Activated CD8-positive, alpha-beta T cell treated with anti-CD3 and anti-CD28 coated beads for 36 hours (primary cell): Measurements from ENCODE around the gene CACNA1C. TPM values are rescaled to one million over a fixed set of nuclear protein-coding genes. Genes with fewer than 3 reads are reported as not detected.

Experiments used
- ATAC-seq: fragments of 200-7000 bp; cut with Tn5 transposase; one replicate; pipeline ENCODE4 v1.10.0; 2021; ENCODE audit warnings: mild to moderate bottlenecking, moderate library complexity
- CTCF ChIA-PET: fragments of 350-600 bp; sonication (Branson Sonifier 250); formaldehyde crosslinking; loops from one replicate; lab custom pipeline; 2021; ENCODE audit warnings: antibody characterized with exemption; lab: Charles Lee
- POLR2A ChIA-PET: fragments of 350-600 bp; sonication (Branson Sonifier 250); formaldehyde crosslinking; loops from one replicate; lab custom pipeline; 2021; ENCODE audit warnings: antibody characterized with exemption; lab: Charles Lee
- DNase-seq: peaks from one replicate; pipeline ENCODE4 v3.0.0-alpha.2; 2020
- H3K27ac Mint-ChIP-seq: one replicate; pipeline ENCODE4 v1.8.0; 2021; ENCODE audit warnings: mild to moderate bottlenecking, mixed read lengths
- H3K27me3 Mint-ChIP-seq: one replicate; pipeline ENCODE4 v1.8.0; 2021; ENCODE audit warnings: mixed read lengths
- H3K36me3 Mint-ChIP-seq: one replicate; pipeline ENCODE4 v1.8.0; 2021; ENCODE audit warnings: low read depth, mixed read lengths
- H3K4me1 Mint-ChIP-seq: one replicate; pipeline ENCODE4 v1.8.0; 2021; ENCODE audit warnings: low read depth, mixed read lengths
- H3K4me3 Mint-ChIP-seq: one replicate; pipeline ENCODE4 v1.8.0; 2021; ENCODE audit warnings: mild to moderate bottlenecking, moderate library complexity, mixed read lengths
- H3K9me3 Mint-ChIP-seq: one replicate; pipeline ENCODE4 v1.8.0; 2021; ENCODE audit warnings: mixed read lengths
- CTCF ChIP-seq: fragments of 200-600 bp; IDR thresholded peaks from one replicate; pipeline ENCODE4 v1.8.0; 2022; ENCODE audit warnings: antibody characterized with exemption, mild to moderate bottlenecking
- intact Hi-C: fragments of 100-400 bp; cut with micrococcal nuclease; formaldehyde crosslinking; loops from one replicate; pipeline ENCODE4 v1.10.0; 2022
- total RNA-seq, 2 experiments: library from RNA; stranded (reverse); gene quantifications; one replicate each; pipeline ENCODE4 v1.2.3, GENCODE V29; 2021

The CACNA1C gene
- total RNA-seq, 2 experiments from 2014 or later = 0.02 to 0.05 TPM

- Mint-ChIP-seq H3K27me3 (no peaks in the 10 kb centered on the region), H3K4me3 (no peak overlapping the region), H3K4me1 (no peaks in the 10 kb centered on the region), H3K9me3 (no peaks in the 10 kb centered on the region), H3K36me3 (no peaks in the 10 kb centered on the region), H3K27ac (no peak overlapping the region)
- intact Hi-C loops = no loop called here
- ChIA-PET POLR2A (no interaction called here), CTCF (no interaction called here)
- no peak for TF ChIP-seq CTCF
- ATAC-seq (no peak), DNase-seq (no peak)
Measured at GRCh38 chr12:2409656-2410265, 357.0 kb downstream of the CACNA1C start.

- no peak overlapping the region for H3K4me3 Mint-ChIP-seq
- intact Hi-C loops = no loop called here
Measured at GRCh38 chr12:2410496-2410895, 357.7 kb downstream of the CACNA1C start.

GRCh38 chr12:2411011-2411410 lies 358.2 kb downstream of the CACNA1C start:
- ChIA-PET CTCF (no interaction called here), POLR2A (no interaction called here)
- no peak for ATAC-seq
- no peak overlapping the region for H3K4me3 Mint-ChIP-seq
- H3K36me3 Mint-ChIP-seq = no peaks in the 10 kb centered on the region
- no peaks in the 10 kb centered on the region for H3K27me3 Mint-ChIP-seq
- H3K27ac Mint-ChIP-seq = no peak overlapping the region
- no peak for DNase-seq
- TF ChIP-seq CTCF = no peak
- intact Hi-C loops = no loop called here
- H3K4me1 Mint-ChIP-seq = no peaks in the 10 kb centered on the region
- no peaks in the 10 kb centered on the region for H3K9me3 Mint-ChIP-seq

More at GRCh38 chr12:2410496-2410895, 357.7 kb downstream of the CACNA1C start:
- Mint-ChIP-seq H3K27me3 (no peaks in the 10 kb centered on the region), H3K36me3 (no peaks in the 10 kb centered on the region), H3K27ac (no peak overlapping the region), H3K9me3 (no peaks in the 10 kb centered on the region), H3K4me1 (no peaks in the 10 kb centered on the region)
- no peak for TF ChIP-seq CTCF
- no peak for ATAC-seq
- CTCF ChIA-PET = no interaction called here
- DNase-seq = no peak
- POLR2A ChIA-PET = no interaction called here

GRCh38 chr12:2411616-2412304 lies 359.0 kb downstream of the CACNA1C start:
- Mint-ChIP-seq H3K9me3 (no peaks in the 10 kb centered on the region), H3K27me3 (no peaks in the 10 kb centered on the region), H3K27ac (no peak overlapping the region), H3K4me3 (no peak overlapping the region), H3K36me3 (no peaks in the 10 kb centered on the region), H3K4me1 (no peaks in the 10 kb centered on the region)
- no peak for DNase-seq
- ChIA-PET CTCF (interaction anchor here (1.3 kb wide), 1 partner anchor 15 kb away, joined by 4 read pairs; no protein-coding TSS in a partner anchor), POLR2A (no interaction called here)
- intact Hi-C loops = no loop called here
- TF ChIP-seq CTCF = no peak
- no peak for ATAC-seq

- Mint-ChIP-seq H3K27me3 (no peaks in the 10 kb centered on the region), H3K4me3 (no peak overlapping the region), H3K9me3 (no peaks in the 10 kb centered on the region), H3K36me3 (no peaks in the 10 kb centered on the region), H3K27ac (no peak overlapping the region), H3K4me1 (no peaks in the 10 kb centered on the region)
- no peak for TF ChIP-seq CTCF
- POLR2A ChIA-PET = no interaction called here
- CTCF ChIA-PET = interaction anchor here (1.3 kb wide), 1 partner anchor 16 kb away, joined by 4 read pairs; no protein-coding TSS in a partner anchor
- DNase-seq = no peak
- no peak for ATAC-seq
- intact Hi-C loops = no loop called here
Measured at GRCh38 chr12:2412305-2412643, 359.5 kb downstream of the CACNA1C start.
